ENCODE data around the gene CSGALNACT2. TPM values are rescaled to one million over a fixed set of nuclear protein-coding genes. Genes with fewer than 3 reads are reported as not detected.

The CSGALNACT2 gene
- total and polyA plus RNA-seq, 8 donors, result 2.3 to 8.6 (median 4.9) TPM

DNA sequence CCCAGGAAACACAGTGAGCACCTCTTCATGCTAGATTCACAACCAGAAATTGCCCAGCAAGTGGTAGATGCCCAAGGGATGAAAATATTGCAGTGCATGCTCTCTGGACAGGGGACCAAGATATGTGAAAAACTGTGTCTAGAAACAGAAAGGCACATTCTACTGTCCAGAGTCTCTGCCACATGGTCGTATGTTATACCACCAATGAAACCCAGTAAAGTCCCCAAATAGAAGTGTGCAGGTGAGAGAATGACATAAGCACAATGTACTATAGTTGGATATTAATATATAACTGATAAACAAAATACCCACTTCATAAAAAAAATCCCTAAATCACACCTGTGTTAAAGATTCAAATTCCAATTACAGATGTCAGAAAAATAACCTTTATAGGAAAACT lies 84.8 kb downstream of the CSGALNACT2 start:
- TF ChIP-seq, protein P1, sequence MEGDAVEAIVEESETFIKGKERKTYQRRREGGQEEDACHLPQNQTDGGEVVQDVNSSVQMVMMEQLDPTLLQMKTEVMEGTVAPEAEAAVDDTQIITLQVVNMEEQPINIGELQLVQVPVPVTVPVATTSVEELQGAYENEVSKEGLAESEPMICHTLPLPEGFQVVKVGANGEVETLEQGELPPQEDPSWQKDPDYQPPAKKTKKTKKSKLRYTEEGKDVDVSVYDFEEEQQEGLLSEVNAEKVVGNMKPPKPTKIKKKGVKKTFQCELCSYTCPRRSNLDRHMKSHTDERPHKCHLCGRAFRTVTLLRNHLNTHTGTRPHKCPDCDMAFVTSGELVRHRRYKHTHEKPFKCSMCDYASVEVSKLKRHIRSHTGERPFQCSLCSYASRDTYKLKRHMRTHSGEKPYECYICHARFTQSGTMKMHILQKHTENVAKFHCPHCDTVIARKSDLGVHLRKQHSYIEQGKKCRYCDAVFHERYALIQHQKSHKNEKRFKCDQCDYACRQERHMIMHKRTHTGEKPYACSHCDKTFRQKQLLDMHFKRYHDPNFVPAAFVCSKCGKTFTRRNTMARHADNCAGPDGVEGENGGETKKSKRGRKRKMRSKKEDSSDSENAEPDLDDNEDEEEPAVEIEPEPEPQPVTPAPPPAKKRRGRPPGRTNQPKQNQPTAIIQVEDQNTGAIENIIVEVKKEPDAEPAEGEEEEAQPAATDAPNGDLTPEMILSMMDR (IDR thresholded peaks at IDR 0.05), result no peak

DNA sequence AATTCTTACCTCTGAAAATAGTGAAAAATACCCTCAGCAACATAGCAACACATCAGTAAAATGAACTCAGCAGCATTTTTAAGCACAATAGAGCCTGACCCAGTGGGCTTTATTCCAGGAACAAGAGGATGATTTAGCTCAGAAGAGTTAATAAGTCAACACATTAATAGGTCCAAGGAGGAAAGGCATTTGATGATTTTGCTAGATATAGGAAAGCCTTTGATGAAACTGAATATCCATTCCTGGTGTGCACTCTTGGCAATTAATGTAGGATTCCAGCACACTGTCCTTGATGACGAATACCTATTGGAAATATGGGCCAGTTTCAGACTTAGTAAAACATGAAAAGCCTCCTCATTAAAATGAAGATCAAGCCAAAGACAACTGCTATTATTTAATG lies 86.1 kb downstream of the CSGALNACT2 start:
- intact Hi-C loops (cut with DNase I), result no loop called here
- ATAC-seq (no peak), FAIRE-seq (no peak), DNase-seq (no peak)
- Histone ChIP-seq H3K36me3 (no peaks in the 10 kb centered on the region), H3K27ac (no peak overlapping the region), H3K27me3 (peaks cover 0 to 4% (median 0%) of the 10 kb centered on the region in 4 donors), H3K4me3 (no peak overlapping the region), H3K4me1 (no peaks in the 10 kb centered on the region), H3K9me3 (no peaks in the 10 kb centered on the region)
- WGBS, 2 donors, result 23 to 29% methylated on average over 1 of the region's 1 CpG
- TF ChIP-seq, protein P1 (IDR thresholded peaks at IDR 0.05), result no peak

More for the DNA sequence above, 84.8 kb downstream of the CSGALNACT2 start:
- intact Hi-C loops (cut with DNase I), result no loop called here
- no peak for DNase-seq
- Histone ChIP-seq H3K4me3 (no peak overlapping the region), H3K9me3 (no peaks in the 10 kb centered on the region), H3K36me3 (no peaks in the 10 kb centered on the region), H3K4me1 (no peaks in the 10 kb centered on the region), H3K27me3 (no peaks in the 10 kb centered on the region), H3K27ac (no peak overlapping the region)
- 41 to 46% methylated on average over 1 of the region's 1 CpG for WGBS, 2 donors
- no peak for ATAC-seq
- FAIRE-seq, result no peak

DNA sequence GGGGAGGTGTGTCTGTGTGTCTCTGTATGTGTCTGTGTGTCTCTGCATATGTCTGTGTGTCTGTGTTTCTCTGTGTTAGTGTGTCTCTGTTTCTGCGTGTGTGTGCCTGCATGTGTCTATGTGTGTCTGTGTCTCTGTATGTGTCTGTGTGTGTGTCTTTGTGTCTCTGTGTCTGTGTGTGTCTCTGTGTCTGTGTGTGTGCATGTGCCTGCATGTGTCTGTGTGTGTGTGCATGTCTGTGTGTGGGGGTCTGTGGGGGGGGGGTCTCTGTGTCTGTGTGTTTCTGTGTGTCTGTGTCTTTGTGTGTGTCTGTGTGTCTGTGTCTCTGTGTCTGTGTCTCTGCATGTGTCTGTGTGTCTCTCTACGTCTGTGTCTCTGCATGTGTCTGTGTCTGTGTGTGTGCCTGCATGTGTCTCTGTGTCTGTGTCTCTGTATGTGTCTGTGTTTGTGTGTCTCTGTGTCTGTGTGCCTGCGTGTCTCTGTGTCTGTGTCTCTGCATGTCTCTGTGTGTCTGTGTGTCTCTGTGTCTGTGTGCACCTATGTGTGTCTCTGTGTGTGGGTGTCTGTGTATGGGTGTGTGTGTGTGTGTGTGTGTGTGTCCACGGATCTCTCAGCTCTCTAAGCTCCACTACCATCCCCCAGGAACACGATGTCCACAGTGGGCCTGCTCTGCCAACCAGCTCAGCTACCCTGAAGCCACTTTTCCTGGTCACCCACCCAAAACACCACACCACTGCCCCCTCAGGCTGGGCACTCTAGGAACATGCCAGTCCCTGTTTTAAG lies 87.0 kb downstream of the CSGALNACT2 start:
- no peak for FAIRE-seq

DNA sequence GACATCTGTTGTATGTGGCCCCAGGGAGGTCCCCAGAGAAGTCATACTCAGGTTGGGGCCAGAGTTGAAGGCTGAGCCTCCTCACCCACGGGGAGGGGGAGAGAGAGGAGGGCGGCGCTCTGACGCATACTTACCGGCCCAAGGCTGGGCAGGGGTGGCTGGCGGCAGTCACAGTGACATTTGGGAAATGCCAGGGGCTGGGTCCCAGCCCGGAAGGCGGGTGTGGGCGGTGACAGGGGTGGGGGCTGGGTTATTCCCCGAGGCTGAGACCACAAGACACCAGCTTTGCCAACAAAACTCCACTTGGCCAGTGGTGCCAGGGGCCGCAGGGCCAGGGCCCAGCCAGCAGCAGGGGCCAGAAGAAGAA lies 87.5 kb downstream of the CSGALNACT2 start:
- intact Hi-C loops (cut with DNase I), result no loop called here
- H3K27ac ChIP-seq, result no peak overlapping the region
- ATAC-seq, result no peak
- FAIRE-seq, result no peak
- no peaks in the 10 kb centered on the region for H3K36me3 ChIP-seq
- no peaks in the 10 kb centered on the region for H3K9me3 ChIP-seq
- H3K4me3 ChIP-seq, result no peak overlapping the region
- no peaks in the 10 kb centered on the region for H3K4me1 ChIP-seq
- TF ChIP-seq, protein P1 (IDR thresholded peaks at IDR 0.05), result no peak
- H3K27me3 ChIP-seq, result peaks cover 0 to 6% (median 2%) of the 10 kb centered on the region in 4 donors
- WGBS, 2 donors, result 41 to 61% methylated on average over 10 to 11 of the region's 11 CpGs
- DNase-seq, result peak in 4 of 6 donors; percentile 8 to 43 (median 22)

More for the DNA sequence above, 87.0 kb downstream of the CSGALNACT2 start:
- ATAC-seq (no peak), DNase-seq (peak in 1 of 6 donors; percentile 23)
- TF ChIP-seq, protein P1 (IDR thresholded peaks at IDR 0.05), result no peak
- no peaks in the 10 kb centered on the region for H3K9me3 ChIP-seq
- H3K4me3 ChIP-seq, result no peak overlapping the region
- no peak overlapping the region for H3K27ac ChIP-seq
- no peaks in the 10 kb centered on the region for H3K36me3 ChIP-seq
- WGBS, 2 donors, result 64 to 75% methylated on average over 5 of the region's 5 CpGs
- intact Hi-C loops (cut with DNase I), result no loop called here
- peaks cover 0 to 6% (median under 1%) of the 10 kb centered on the region in 4 donors for H3K27me3 ChIP-seq
- H3K4me1 ChIP-seq, result no peaks in the 10 kb centered on the region

DNA sequence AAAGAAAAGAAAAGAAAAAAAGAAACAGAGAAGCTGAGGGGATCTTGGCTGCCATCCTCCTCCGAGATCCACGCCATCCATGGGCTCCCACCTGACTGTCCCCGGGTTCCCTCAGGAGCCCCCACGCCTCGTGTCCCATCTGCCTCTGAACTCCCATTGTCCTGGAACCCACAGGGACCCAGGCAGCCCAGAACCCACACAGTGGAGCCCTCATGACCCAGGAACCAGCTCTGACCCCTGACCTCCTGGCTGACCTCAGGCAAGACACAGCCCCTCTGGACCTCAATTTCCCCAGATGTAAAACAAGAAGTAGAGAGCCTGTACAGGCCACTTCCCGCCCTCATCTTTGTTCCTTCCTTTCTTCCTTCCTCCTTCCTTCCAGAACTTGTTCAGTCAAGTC lies 88.2 kb downstream of the CSGALNACT2 start:
- no peak for FAIRE-seq
- no peak overlapping the region for H3K4me3 ChIP-seq
- 89 to 94% methylated on average over 6 of the region's 6 CpGs for WGBS, 2 donors
- peaks cover 0 to 6% (median 2%) of the 10 kb centered on the region in 4 donors for H3K27me3 ChIP-seq
- intact Hi-C loops (cut with DNase I), result no loop called here
- H3K9me3 ChIP-seq, result no peaks in the 10 kb centered on the region
- TF ChIP-seq, protein P1 (IDR thresholded peaks at IDR 0.05), result no peak
- no peaks in the 10 kb centered on the region for H3K4me1 ChIP-seq
- no peak overlapping the region for H3K27ac ChIP-seq
- no peak for ATAC-seq
- DNase-seq, result peak in 2 of 6 donors; percentile 6 to 29
- H3K36me3 ChIP-seq, result no peaks in the 10 kb centered on the region
